Endothelial cell of umbilical vein (primary cell): ENCODE data around the gene NEURL1B.
A peak's percentile ranks its signal among the peaks of the same experiment; 100 is the strongest.

Experiments used
- CTCF ChIP-seq, 2 donors: IDR thresholded peaks; 1 replicate in 1 of 2; 2 replicates in 1 of 2; pipeline ENCODE4 v1.5.1; 2011; ENCODE audit warnings: low read length in 2 of 2, mild to moderate bottlenecking in 2 of 2, moderate library complexity in 2 of 2, control low read depth in 1 of 2, inconsistent platforms in 1 of 2, low read depth in 1 of 2; ENCODE audit not compliant: insufficient read depth in 1 of 2; ENCODE audit errors: extremely low read depth in 1 of 2
- EZH2 ChIP-seq: IDR thresholded peaks from 2 replicates; pipeline ENCODE4 v1.6.1; 2012; ENCODE audit warnings: borderline replicate concordance, low read depth, mild to moderate bottlenecking, moderate library complexity, low read length, inconsistent platforms; ENCODE audit not compliant: severe bottlenecking
- POLR2AphosphoS5 ChIP-seq: IDR thresholded peaks from 2 replicates; pipeline ENCODE4 v1.6.1; 2012; ENCODE audit warnings: low read depth, mild to moderate bottlenecking, control low read depth, low read length, moderate library complexity; ENCODE audit not compliant: insufficient read depth
- TF ChIP-seq, protein P1 (sequence below): IDR thresholded peaks from 2 replicates; pipeline ENCODE4 v1.6.1; 2011; ENCODE audit not compliant: insufficient read depth, insufficient read length

DNA sequence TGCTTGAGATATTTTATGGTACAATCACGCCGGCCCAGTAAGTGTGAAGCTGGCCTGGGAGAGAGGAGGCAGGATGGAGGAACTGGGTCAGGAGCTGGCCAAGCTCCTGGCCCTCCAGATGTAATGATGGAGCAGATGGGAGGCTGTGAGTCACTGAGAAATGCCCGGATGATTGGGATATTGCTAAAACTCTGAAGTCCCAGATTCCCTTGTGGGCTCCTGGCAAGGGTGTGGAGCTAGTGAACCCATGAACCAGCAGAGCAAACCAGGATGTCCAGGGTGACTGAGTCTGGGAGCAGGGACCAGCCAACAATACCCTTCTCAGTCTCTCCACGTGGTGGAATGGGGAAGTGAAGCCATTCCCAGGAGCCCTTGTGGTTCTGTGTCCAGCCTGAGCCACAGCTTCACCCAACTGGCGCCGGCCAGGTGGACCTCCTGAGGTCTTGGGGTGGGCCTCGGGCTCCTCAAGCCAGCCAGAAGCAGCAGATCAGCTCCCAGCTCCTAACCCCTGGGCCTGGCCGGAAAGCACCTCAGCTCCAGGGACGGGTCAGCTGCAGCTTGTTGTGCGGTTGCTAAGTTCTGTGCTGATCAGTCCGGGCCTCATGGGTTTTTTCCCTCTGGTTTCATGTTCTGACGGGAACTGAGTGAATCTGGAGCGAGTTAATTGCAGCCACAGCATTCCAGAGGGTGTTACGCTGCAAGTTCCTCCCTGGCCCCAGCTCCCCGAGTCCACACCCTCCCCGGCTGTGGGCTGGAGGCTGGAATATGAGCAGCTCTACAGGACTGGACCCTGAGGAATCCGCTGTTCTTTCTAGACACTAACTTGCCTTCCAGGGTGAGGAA lies 92.3 kb downstream of the NEURL1B start:
- TF ChIP-seq, protein P1, sequence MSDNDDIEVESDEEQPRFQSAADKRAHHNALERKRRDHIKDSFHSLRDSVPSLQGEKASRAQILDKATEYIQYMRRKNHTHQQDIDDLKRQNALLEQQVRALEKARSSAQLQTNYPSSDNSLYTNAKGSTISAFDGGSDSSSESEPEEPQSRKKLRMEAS = peak; percentile 24
- TF ChIP-seq CTCF (IDR thresholded peaks at IDR 0.05; ENCODE audit: extremely low read depth in 1 of 2, insufficient read depth in 1 of 2, low read depth in 1 of 2, low read length in 2 of 2) (no peak), POLR2AphosphoS5 (no peak), EZH2 (no peak)
